Upper lobe of left lung (tissue), 6 donors: ENCODE results near the gene ULK3. TPM values are rescaled to one million over a fixed set of nuclear protein-coding genes. Genes with fewer than 3 reads are reported as not detected.
A peak's percentile ranks its signal among the peaks of the same experiment; 100 is the strongest.

ENCODE experiments used
- ATAC-seq, 2 donors: fragments of 200-7000 bp; cut with Tn5 transposase; one replicate each; pipeline ENCODE4 v1.9.1; 2022; ENCODE audit warnings: mild to moderate bottlenecking in 2 of 2, moderate library complexity in 2 of 2; ENCODE audit not compliant: low FRiP score in 2 of 2
- DNase-seq, 2 donors: peaks; one replicate each; pipeline ENCODE4 v3.0.0-alpha.2; 2019 to 2020
- H3K27ac ChIP-seq, 4 donors: fragments of 200-600 bp; sonication (generic); one replicate each; pipeline ENCODE4 v1.5.1; 2016 to 2019
- H3K27me3 ChIP-seq, 4 donors: fragments of 200-600 bp; sonication (generic); one replicate each; pipeline ENCODE4 v1.5.1; 2017 to 2019
- H3K36me3 ChIP-seq, 4 donors: fragments of 200-600 bp; sonication (generic); one replicate each; pipeline ENCODE4 v1.5.1; 2016 to 2019
- H3K4me1 ChIP-seq, 4 donors: fragments of 200-600 bp; sonication (generic); one replicate each; pipeline ENCODE4 v1.5.1; 2018 to 2019
- H3K4me3 ChIP-seq, 4 donors: fragments of 200-600 bp; sonication (generic); one replicate each; pipeline ENCODE4 v1.5.1; 2017 to 2019; ENCODE audit warnings: mild to moderate bottlenecking in 2 of 4, moderate library complexity in 1 of 4
- H3K9me3 ChIP-seq, 4 donors: fragments of 200-600 bp; sonication (generic); one replicate each; pipeline ENCODE4 v1.5.1; 2018 to 2019
- CTCF ChIP-seq, 6 experiments: fragments of 450-650 bp in 4 of 6; fragments of 200-600 bp in 2 of 6; sonication (generic) in 2 of 6; IDR thresholded peaks; one replicate each; pipeline ENCODE4 v1.5.1; 2016 to 2019; ENCODE audit warnings: antibody characterized with exemption in 6 of 6
- EP300 ChIP-seq, 4 donors: sonication (generic); formaldehyde crosslinking; IDR thresholded peaks; one replicate each; pipeline ENCODE4 v1.5.1; 2017; ENCODE audit warnings: antibody characterized with exemption in 4 of 4, control low read depth in 2 of 4
- POLR2A ChIP-seq, 4 donors: fragments of 450-650 bp; IDR thresholded peaks; one replicate each; pipeline ENCODE4 v1.5.1; 2016 to 2017; ENCODE audit warnings: antibody characterized with exemption in 4 of 4, mild to moderate bottlenecking in 2 of 4
- POLR2AphosphoS5 ChIP-seq, 2 donors: sonication (generic); formaldehyde crosslinking; IDR thresholded peaks; one replicate each; pipeline ENCODE4 v1.5.1; 2017; ENCODE audit warnings: antibody characterized with exemption in 2 of 2
- WGBS, 2 donors: methylation state at CpG; one replicate each; pipeline ENCODE4 v1.1.5; 2017 to 2018; 5-methylcytosine and 5-hydroxymethylcytosine counted together
- total RNA-seq, 6 donors: library from RNA; depleted of rRNA in 4 of 6; stranded (reverse); fragments of >200 nt in 4 of 6; gene quantifications; one replicate each; pipeline versions ENCODE4 v1.1.0 to v1.2.1, GENCODE V29; 2016 to 2021
- donor health status: DM: no; HTN: no; CAD: no; lungs with moderate emphysema.
- donor health status: DM: no; HTN: yes; CAD: no; lungs with severe emphysema.

ULK3 gene
- total RNA-seq, 6 donors from 2014 or later: 40.6 to 158 (median 65.0) TPM

GRCh38 chr15:74802290-74802689 lies 40.7 kb downstream of the ULK3 start:
- TF ChIP-seq POLR2AphosphoS5 (IDR thresholded peaks at IDR 0.05) (no peak), CTCF (IDR thresholded peaks at IDR 0.05) (no peak), EP300 (IDR thresholded peaks at IDR 0.05) (no peak), POLR2A (IDR thresholded peaks at IDR 0.05) (no peak)
- DNase-seq (peak in 1 of 2 donors; percentile 85), ATAC-seq (no peak)
- H3K4me1 ChIP-seq: peaks cover 6 to 22% (median 13%) of the 10 kb centered on the region in 4 donors
- no peaks in the 10 kb centered on the region for H3K27me3 ChIP-seq
- WGBS, 2 donors: 89 to 98% methylated on average over 9 to 17 of the region's 20 CpGs
- H3K9me3 ChIP-seq: no peaks in the 10 kb centered on the region
- no peak overlapping the region for H3K4me3 ChIP-seq
- peaks cover 11 to 66% (median 54%) of the 10 kb centered on the region in 4 donors for H3K36me3 ChIP-seq
- H3K27ac ChIP-seq: no peak overlapping the region

GRCh38 chr15:74801311-74801997 lies 41.5 kb downstream of the ULK3 start:
- no peak overlapping the region for H3K4me3 ChIP-seq
- DNase-seq: no peak
- H3K27ac ChIP-seq: no peak overlapping the region
- no peaks in the 10 kb centered on the region for H3K27me3 ChIP-seq
- H3K4me1 ChIP-seq: peaks cover 6 to 22% (median 13%) of the 10 kb centered on the region in 4 donors
- peaks cover 11 to 66% (median 54%) of the 10 kb centered on the region in 4 donors for H3K36me3 ChIP-seq
- ATAC-seq: no peak
- WGBS, 2 donors: 85 to 87% methylated on average over 10 to 15 of the region's 18 CpGs
- H3K9me3 ChIP-seq: no peaks in the 10 kb centered on the region
- TF ChIP-seq POLR2AphosphoS5 (IDR thresholded peaks at IDR 0.05) (no peak), CTCF (IDR thresholded peaks at IDR 0.05) (no peak), POLR2A (IDR thresholded peaks at IDR 0.05) (no peak), EP300 (IDR thresholded peaks at IDR 0.05) (no peak)

GRCh38 chr15:74800559-74801094 lies 42.3 kb downstream of the ULK3 start:
- Histone ChIP-seq H3K27ac (peak overlapping the region; percentile 4 to 80 (median 60)), H3K36me3 (peaks cover 11 to 66% (median 54%) of the 10 kb centered on the region in 4 donors), H3K9me3 (no peaks in the 10 kb centered on the region), H3K4me1 (peaks cover 6 to 22% (median 13%) of the 10 kb centered on the region in 4 donors), H3K27me3 (no peaks in the 10 kb centered on the region), H3K4me3 (no peak overlapping the region)
- peak; percentile 8 to 23 for ATAC-seq
- peak in 1 of 2 donors; percentile 75 for DNase-seq
- TF ChIP-seq POLR2AphosphoS5 (IDR thresholded peaks at IDR 0.05) (no peak), EP300 (IDR thresholded peaks at IDR 0.05) (no peak), CTCF (IDR thresholded peaks at IDR 0.05) (no peak), POLR2A (IDR thresholded peaks at IDR 0.05) (no peak)
- WGBS, 2 donors: 77 to 95% methylated on average over 4 to 20 of the region's 20 CpGs

DNA sequence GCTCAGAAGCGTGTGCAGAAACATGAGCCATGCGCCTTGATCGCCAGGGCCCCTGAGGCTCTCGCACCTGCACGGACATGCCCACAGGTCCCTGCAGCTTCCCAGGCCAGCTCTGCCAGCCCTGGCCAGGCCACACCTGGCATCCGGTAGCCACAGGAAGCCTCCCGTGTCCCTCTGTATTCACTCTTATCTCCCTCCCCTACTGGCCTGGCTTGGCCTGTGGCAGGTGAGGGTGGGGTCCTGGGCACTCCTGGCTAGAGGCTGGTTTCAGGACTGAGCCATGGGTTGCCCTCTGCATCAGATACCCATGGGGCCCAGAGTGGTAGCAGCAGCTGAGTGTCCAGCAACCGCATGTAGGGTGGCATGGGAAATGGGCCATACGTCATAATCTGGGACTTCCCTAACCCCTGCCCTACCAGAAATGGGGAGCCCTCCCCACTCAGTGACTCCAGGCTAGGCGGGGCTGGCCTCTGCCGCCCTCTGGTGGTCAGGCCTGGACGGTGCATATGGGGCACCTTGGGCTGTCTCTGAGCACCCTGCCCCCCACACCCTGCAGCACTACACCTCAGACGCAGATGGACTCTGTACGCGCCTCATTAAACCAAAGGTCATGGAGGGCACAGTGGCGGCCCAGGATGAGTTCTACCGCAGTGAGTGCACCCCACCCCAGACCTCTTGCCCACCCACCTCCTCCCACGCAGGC lies 42.9 kb downstream of the ULK3 start:
- peak; percentile 32 to 66 for TF ChIP-seq POLR2AphosphoS5 (IDR thresholded peaks at IDR 0.05)
- TF ChIP-seq CTCF (IDR thresholded peaks at IDR 0.05): peak; percentile 97 to 99 (median 98)
- no peak for TF ChIP-seq POLR2A (IDR thresholded peaks at IDR 0.05)
- DNase-seq (peak; percentile 91 to 95), ATAC-seq (peak; percentile 94 to 95)
- Histone ChIP-seq H3K9me3 (no peaks in the 10 kb centered on the region), H3K4me1 (peaks cover 6 to 26% (median 13%) of the 10 kb centered on the region in 4 donors), H3K4me3 (no peak overlapping the region), H3K27me3 (no peaks in the 10 kb centered on the region), H3K27ac (peak overlapping the region; percentile 46 to 80 (median 60)), H3K36me3 (peaks cover 11 to 66% (median 54%) of the 10 kb centered on the region in 4 donors)
- 18 to 44% methylated on average over 4 to 18 of the region's 18 CpGs for WGBS, 2 donors
